G401 (cell line): ENCODE results near the gene SAMD7. TPM values are rescaled to one million over a fixed set of nuclear protein-coding genes. Genes with fewer than 3 reads are reported as not detected.

Source experiments
- DNase-seq: peaks from one replicate; pipeline ENCODE4 v3.0.0-alpha.2; 2015; ENCODE audit warnings: low spot score
- in situ Hi-C: cut with HindIII; loops from 2 replicates; pipeline ENCODE4 v1.10.0; 2016; ENCODE audit warnings: low sequenced_read_pairs, mixed read lengths
- total RNA-seq: library from RNA; depleted of rRNA; stranded (reverse); fragments of >200 nt; shearing (Covaris generic); gene quantifications from 2 replicates; pipeline ENCODE4 v1.2.3, GENCODE V29; 2014; rRNA removed

SAMD7 gene
- total RNA-seq, result not detected in 2 replicates

GRCh38 chr3:169911272-169911671 lies at the start of gene SAMD7:
Gene SAMD7, plus strand, starts transcription at chr3:169911572. Its CDS starts 7,927 bp downstream, at chr3:169919499.
- DNase-seq, result no peak
- in situ Hi-C loops, result no loop called here

- no peak for DNase-seq
- in situ Hi-C loops, result no loop called here
These were observed 49.5 kb upstream of the SAMD7 start for GRCh38 chr3:169861871-169862270.

- in situ Hi-C loops, result no loop called here
- DNase-seq, result peak; percentile 57
These were observed 47.9 kb upstream of the SAMD7 start for GRCh38 chr3:169863458-169863899.

GRCh38 chr3:169864270-169864669 lies 47.1 kb upstream of the SAMD7 start:
- no peak for DNase-seq
- in situ Hi-C loops, result no loop called here

- in situ Hi-C loops, result no loop called here
These were observed 46.1 kb upstream of the SAMD7 start for GRCh38 chr3:169865176-169865767.

GRCh38 chr3:169867584-169868210 lies 43.7 kb upstream of the SAMD7 start:
- no peak for DNase-seq
- in situ Hi-C loops, result no loop called here

More at GRCh38 chr3:169865176-169865767, 46.1 kb upstream of the SAMD7 start:
- no peak for DNase-seq

- DNase-seq, result no peak
- in situ Hi-C loops, result no loop called here
These were observed 43.0 kb upstream of the SAMD7 start for GRCh38 chr3:169868369-169868768.

GRCh38 chr3:169869484-169870220 lies 41.7 kb upstream of the SAMD7 start, which contains the start of gene LRRC31:
Gene LRRC31, minus strand, starts transcription at chr3:169869935. Its CDS starts 128 bp downstream, at chr3:169869807.
- in situ Hi-C loops, result no loop called here
- DNase-seq, result no peak

GRCh38 chr3:169871129-169871886 lies 40.1 kb upstream of the SAMD7 start:
- in situ Hi-C loops, result no loop called here
- DNase-seq, result no peak

- DNase-seq, result no peak
- in situ Hi-C loops, result no loop called here
These were observed 32.3 kb upstream of the SAMD7 start for GRCh38 chr3:169879013-169879557.

GRCh38 chr3:169879845-169880575 lies 31.4 kb upstream of the SAMD7 start:
- DNase-seq, result no peak
- in situ Hi-C loops, result no loop called here

GRCh38 chr3:169880576-169881250 lies 30.7 kb upstream of the SAMD7 start:
- no peak for DNase-seq
- in situ Hi-C loops, result no loop called here

GRCh38 chr3:169886671-169887070 lies 24.7 kb upstream of the SAMD7 start:
- peak; percentile 75 for DNase-seq
- in situ Hi-C loops, result no loop called here

GRCh38 chr3:169891886-169892285 lies 19.5 kb upstream of the SAMD7 start:
- in situ Hi-C loops, result no loop called here
- DNase-seq, result no peak

- DNase-seq, result no peak
- in situ Hi-C loops, result no loop called here
These were observed 17.3 kb upstream of the SAMD7 start for GRCh38 chr3:169894110-169894509.

- in situ Hi-C loops, result no loop called here
These were observed 16.3 kb upstream of the SAMD7 start for GRCh38 chr3:169895072-169895471.

GRCh38 chr3:169897284-169897683 lies 14.1 kb upstream of the SAMD7 start:
- in situ Hi-C loops, result no loop called here
- DNase-seq, result no peak

More at GRCh38 chr3:169895072-169895471, 16.3 kb upstream of the SAMD7 start:
- no peak for DNase-seq

GRCh38 chr3:169901453-169901852 lies 9.9 kb upstream of the SAMD7 start:
- in situ Hi-C loops, result no loop called here
- no peak for DNase-seq
